OCI-LY3 (cell line): ENCODE data around the gene GLB1L.

Experiments
- CTCF ChIP-seq: fragments of 200-600, 300-600 bp; sonication (generic); IDR thresholded peaks from 2 replicates; pipeline ENCODE4 v1.5.1; 2014; ENCODE audit warnings: antibody characterized with exemption, low read length, low read depth
- EZH2phosphoT487 ChIP-seq: fragments of 200-600 bp; shearing (Covaris generic); IDR thresholded peaks from 2 replicates; pipeline ENCODE4 v1.6.1; 2018; ENCODE audit warnings: antibody characterized with exemption, mixed run types, low read depth

DNA sequence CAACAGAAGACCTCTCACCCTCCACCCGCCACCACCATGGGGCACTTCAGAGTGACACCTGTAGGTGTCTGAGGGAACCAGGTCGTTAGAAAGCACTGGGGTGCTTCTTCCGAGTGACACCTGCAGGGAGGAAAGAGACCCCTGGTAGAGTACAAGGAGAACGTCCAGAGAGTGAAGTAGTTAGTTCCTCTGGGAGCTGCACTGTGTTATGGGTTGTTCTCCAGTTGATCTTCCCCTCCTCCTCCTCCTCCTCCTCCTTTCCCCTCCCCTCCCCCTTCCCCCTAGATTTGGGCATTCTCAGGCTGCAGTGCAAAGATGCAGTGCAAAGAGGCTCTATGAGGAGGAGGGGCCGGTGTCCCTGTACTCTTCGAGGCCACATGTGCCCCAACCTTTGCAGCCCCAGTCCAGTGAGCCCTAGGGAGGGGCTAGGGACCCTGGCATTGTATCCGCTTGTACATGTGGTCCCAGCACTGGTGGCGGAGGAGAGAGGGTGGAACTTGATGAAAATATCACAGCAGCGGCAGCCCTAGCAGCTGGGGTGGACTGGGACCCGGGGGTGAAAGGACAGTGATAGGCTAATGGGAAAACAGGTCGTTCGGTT lies 34.8 kb upstream of the GLB1L start:
- peak; percentile 31; the same call in 1 of the 2 replicates for TF ChIP-seq CTCF
- no peak for TF ChIP-seq EZH2phosphoT487
